Right lobe of liver (tissue), 6 donors: ENCODE results near the gene C9. TPM values are rescaled to one million over a fixed set of nuclear protein-coding genes. Genes with fewer than 3 reads are reported as not detected.
"Not testable (repeated sequence)": the region's sequence is repeated elsewhere in the genome, so short reads cannot be mapped to it uniquely, and the experiment has no call there.

ENCODE experiments used
- ATAC-seq, 4 donors: fragments of 200-7000 bp; cut with Tn5 transposase; one replicate each; pipeline ENCODE4 v1.9.1; 2020; ENCODE audit warnings: mild to moderate bottlenecking in 4 of 4, moderate library complexity in 4 of 4
- DNase-seq, 3 donors: peaks; one replicate each; pipeline ENCODE4 v3.0.0-alpha.2; 2020
- H3K27ac ChIP-seq, 3 donors: fragments of 200-600 bp; one replicate each; pipeline ENCODE4 v1.8.0; 2022
- H3K27me3 ChIP-seq, 2 donors: fragments of 200-600 bp; one replicate each; pipeline ENCODE4 v1.8.0; 2022
- H3K36me3 ChIP-seq, 4 donors: fragments of 200-600 bp; sonication (generic) in 1 of 4; one replicate each; pipeline versions ENCODE4 v1.5.1 to v1.8.0; 2017 to 2022; ENCODE audit warnings: control low read depth in 1 of 4
- H3K4me1 ChIP-seq, 4 donors: fragments of 200-600 bp; sonication (generic) in 1 of 4; one replicate each; pipeline versions ENCODE4 v1.5.1 to v1.8.0; 2017 to 2022; ENCODE audit warnings: control low read depth in 1 of 4
- H3K4me3 ChIP-seq, 3 donors: fragments of 200-600 bp; one replicate each; pipeline ENCODE4 v1.8.0; 2022
- H3K9me3 ChIP-seq, 4 donors: fragments of 200-600 bp; sonication (generic) in 1 of 4; one replicate each; pipeline versions ENCODE4 v1.5.1 to v1.8.0; 2017 to 2022; ENCODE audit warnings: control low read depth in 1 of 4
- POLR2A ChIP-seq: fragments of 450-650 bp; IDR thresholded peaks from one replicate; pipeline ENCODE4 v1.6.1; 2017; ENCODE audit warnings: antibody characterized with exemption, mild to moderate bottlenecking
- WGBS: methylation state at CpG from one replicate; pipeline ENCODE4 v1.1.6; 2018; ENCODE audit warnings: low coverage, low lambda C conversion rate; ENCODE audit not compliant: insufficient coverage; ENCODE audit errors: missing lambda C conversion rate; 5-methylcytosine and 5-hydroxymethylcytosine counted together
- intact Hi-C, 2 donors: fragments of 100-400 bp; cut with DNase I; formaldehyde crosslinking; loops; one replicate each; pipeline versions ENCODE4 v1.11.2 to v1.14.1; 2022
- total RNA-seq, 6 experiments: library from RNA; depleted of rRNA in 2 of 6; stranded (reverse); fragments of >200 nt in 2 of 6; fragmentation: NEBNext Ultra II Directional in 3 of 6; extraction: Animal tissue kit (Norgen Biotek cat#: 25700) in 3 of 6; gene quantifications; one replicate each; pipeline versions ENCODE4 v1.1.0 to v1.2.4, GENCODE V29; 2016 to 2023
- TF ChIP-seq, protein P1 (sequence below), 4 donors: fragments of 200-600 bp in 3 of 4; fragments of 450-650 bp in 1 of 4; IDR thresholded peaks; one replicate each; pipeline versions ENCODE4 v1.5.1 to v1.8.0; 2016 to 2022; ENCODE audit warnings: antibody characterized with exemption in 4 of 4, mild to moderate bottlenecking in 2 of 4
- donor health status: DM: no; HTN: yes; CAD: no.
- donor health status: DM: no; HTN: no; CAD: no.
- donor health status: DM: no; HTN: no; CAD: no.
- donor health status: DM: no; HTN: yes; CAD: no.
- donor health status: DM: no; HTN: yes; CAD: no.

Gene C9
- total RNA-seq, 6 experiments from 2014 or later: 926 to 1,698 (median 1,449) TPM

DNA sequence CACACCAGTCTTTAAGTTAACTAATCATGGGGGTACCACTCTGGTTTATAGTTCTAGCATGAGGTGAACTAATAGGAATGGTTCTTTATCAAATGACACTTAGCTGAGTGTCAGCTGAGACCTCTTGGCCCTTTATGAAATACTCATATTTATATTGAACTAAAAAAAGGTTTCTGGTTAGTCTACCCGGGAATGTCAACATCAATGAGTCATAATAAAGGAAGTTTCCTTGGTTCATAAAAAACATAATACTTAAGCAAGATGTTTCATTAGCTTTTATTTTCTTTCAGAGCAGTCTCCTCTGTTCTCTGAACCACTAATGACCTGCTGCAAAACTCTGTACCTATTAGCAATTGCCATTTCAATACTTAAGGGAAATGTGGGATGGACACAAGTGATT, 46.8 kb upstream of the C9 start:
- Histone ChIP-seq H3K27ac (peak overlapping the region in 1 of 3 donors; percentile 9), H3K27me3 (no peaks in the 10 kb centered on the region), H3K9me3 (no peaks in the 10 kb centered on the region), H3K36me3 (no peaks in the 10 kb centered on the region), H3K4me1 (peaks cover 0 to 7% (median 0%) of the 10 kb centered on the region in 4 donors), H3K4me3 (no peak overlapping the region)
- DNase-seq (no peak), ATAC-seq (peak in 2 of 4 donors; percentile 49 to 68)
- TF ChIP-seq, protein P1, sequence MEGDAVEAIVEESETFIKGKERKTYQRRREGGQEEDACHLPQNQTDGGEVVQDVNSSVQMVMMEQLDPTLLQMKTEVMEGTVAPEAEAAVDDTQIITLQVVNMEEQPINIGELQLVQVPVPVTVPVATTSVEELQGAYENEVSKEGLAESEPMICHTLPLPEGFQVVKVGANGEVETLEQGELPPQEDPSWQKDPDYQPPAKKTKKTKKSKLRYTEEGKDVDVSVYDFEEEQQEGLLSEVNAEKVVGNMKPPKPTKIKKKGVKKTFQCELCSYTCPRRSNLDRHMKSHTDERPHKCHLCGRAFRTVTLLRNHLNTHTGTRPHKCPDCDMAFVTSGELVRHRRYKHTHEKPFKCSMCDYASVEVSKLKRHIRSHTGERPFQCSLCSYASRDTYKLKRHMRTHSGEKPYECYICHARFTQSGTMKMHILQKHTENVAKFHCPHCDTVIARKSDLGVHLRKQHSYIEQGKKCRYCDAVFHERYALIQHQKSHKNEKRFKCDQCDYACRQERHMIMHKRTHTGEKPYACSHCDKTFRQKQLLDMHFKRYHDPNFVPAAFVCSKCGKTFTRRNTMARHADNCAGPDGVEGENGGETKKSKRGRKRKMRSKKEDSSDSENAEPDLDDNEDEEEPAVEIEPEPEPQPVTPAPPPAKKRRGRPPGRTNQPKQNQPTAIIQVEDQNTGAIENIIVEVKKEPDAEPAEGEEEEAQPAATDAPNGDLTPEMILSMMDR (IDR thresholded peaks at IDR 0.05): no peak
- no peak for TF ChIP-seq POLR2A
- intact Hi-C loops: no loop called here
- 54% methylated on average over 1 of the region's 1 CpG for WGBS

DNA sequence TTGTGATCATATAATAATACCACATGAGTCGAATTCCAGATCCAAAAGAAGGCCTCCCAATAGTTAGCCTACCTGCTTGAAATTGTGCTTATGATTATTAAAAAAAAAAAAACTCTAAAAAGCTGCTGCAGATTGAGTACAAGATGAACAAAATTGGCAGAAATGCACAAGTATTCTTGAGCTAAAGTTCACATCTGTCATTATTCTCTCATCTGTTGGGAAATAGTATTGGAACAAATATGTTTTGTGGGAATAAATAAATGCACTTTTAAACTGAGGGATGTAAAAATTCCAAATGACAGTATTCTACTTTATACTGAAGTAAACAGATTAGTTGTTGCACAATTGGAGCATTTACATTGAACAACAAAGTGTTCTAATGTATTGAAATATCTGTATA, 44.7 kb upstream of the C9 start:
- ATAC-seq (no peak), DNase-seq (no peak)
- WGBS: 50% methylated on average over 1 of the region's 1 CpG
- Histone ChIP-seq H3K4me1 (peaks cover 0 to 7% (median 0%) of the 10 kb centered on the region in 4 donors), H3K27ac (no peak overlapping the region), H3K4me3 (no peak overlapping the region), H3K27me3 (no peaks in the 10 kb centered on the region), H3K36me3 (no peaks in the 10 kb centered on the region), H3K9me3 (no peaks in the 10 kb centered on the region)
- TF ChIP-seq POLR2A: no peak
- TF ChIP-seq, protein P1 (IDR thresholded peaks at IDR 0.05): no peak
- intact Hi-C loops: no loop called here

DNA sequence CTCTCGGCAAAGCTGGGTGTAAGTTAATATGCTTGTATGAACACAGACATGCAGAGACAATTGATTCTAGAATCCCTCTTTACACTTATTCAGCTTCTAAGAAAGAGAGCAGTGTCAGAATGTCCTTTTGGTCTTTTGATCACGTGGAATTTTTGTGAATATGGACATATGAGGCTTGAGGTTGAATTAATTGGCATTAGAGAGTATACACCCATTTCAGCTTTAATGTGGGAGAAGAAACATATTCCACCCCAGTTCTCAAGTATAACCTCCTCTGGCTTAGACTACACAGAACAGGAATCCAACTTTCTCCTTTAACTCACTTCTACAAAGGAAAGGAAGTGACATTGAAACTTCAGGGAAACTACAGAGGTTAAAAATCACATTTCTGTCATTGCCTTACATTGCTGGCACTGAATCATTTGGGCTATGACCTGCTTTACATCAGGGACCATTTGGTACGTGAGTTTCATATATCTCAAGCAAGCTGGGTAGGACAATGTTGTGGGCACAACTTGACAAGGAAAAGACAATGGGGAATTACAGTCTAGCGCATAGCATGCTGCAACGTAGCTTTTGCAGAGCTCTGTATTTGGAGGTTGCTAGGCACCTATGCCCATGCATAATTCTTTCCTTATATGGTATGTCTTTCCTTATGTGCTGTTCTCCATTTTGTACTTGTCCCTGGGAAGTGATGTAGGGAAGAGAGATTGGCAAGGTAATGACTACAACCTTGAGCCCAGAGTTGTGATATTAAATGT, 41.0 kb upstream of the C9 start:
- WGBS: 46% methylated on average over 5 of the region's 5 CpGs

DNA sequence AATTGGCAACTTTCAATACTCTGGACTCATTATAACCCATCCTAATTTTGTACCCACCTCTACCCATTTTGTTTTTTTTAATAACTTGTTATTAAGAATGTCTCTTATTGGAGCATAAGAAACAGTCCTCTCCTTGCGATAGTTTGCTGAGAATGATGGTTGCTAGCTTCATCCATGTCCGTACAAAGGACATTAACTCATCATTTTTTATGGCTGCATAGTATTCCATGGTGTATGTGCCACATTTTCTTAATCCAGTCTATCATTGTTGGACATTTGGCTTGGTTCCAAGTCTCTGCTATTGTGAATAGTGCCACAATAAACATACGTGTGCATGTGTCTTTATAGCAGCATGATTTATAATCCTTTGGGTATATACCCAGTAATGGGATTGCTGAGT, 39.5 kb upstream of the C9 start:
- intact Hi-C loops, H3K9me3 ChIP-seq, H3K4me3 ChIP-seq, H3K36me3 ChIP-seq, DNase-seq, H3K27me3 ChIP-seq, H3K27ac ChIP-seq, ATAC-seq, H3K4me1 ChIP-seq: not testable (repeated sequence)
- WGBS: 82% methylated on average over 3 of the region's 3 CpGs

More for the DNA sequence above, 41.0 kb upstream of the C9 start:
- Histone ChIP-seq H3K27ac (no peak overlapping the region), H3K9me3 (no peaks in the 10 kb centered on the region), H3K36me3 (no peaks in the 10 kb centered on the region), H3K27me3 (no peaks in the 10 kb centered on the region), H3K4me1 (peaks cover 0 to 8% (median 0%) of the 10 kb centered on the region in 4 donors), H3K4me3 (no peak overlapping the region)
- TF ChIP-seq, protein P1 (IDR thresholded peaks at IDR 0.05): no peak
- TF ChIP-seq POLR2A: no peak
- no peak for DNase-seq
- intact Hi-C loops: no loop called here
- no peak for ATAC-seq

DNA sequence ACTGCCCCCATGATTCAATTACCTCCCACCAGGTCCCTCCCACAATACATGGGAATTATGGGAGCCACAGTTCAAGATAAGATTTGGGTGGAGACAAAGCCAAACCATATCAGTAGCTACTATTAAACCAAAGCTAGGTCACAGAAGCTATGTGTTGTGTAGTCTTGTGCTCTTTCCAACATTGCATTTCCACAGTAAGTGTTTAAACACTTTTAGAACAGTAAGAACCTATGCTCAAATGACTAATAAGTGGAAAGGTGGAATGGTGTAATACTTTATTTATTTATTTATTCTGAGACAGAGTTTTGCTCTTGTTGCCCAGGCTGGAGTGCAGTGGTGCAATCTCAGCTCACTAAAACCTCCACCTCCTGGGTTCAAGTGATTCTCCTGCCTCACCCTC, 37.8 kb upstream of the C9 start:
- H3K27me3 ChIP-seq, intact Hi-C loops, H3K27ac ChIP-seq, H3K4me1 ChIP-seq, DNase-seq, H3K9me3 ChIP-seq, H3K36me3 ChIP-seq, H3K4me3 ChIP-seq: not testable (repeated sequence)
- ATAC-seq: peak in 1 of 4 donors; percentile 28
